ENCODE measurements around the gene FGGY.
A peak's percentile ranks its signal among the peaks of the same experiment; 100 is the strongest.

Gene FGGY

DNA sequence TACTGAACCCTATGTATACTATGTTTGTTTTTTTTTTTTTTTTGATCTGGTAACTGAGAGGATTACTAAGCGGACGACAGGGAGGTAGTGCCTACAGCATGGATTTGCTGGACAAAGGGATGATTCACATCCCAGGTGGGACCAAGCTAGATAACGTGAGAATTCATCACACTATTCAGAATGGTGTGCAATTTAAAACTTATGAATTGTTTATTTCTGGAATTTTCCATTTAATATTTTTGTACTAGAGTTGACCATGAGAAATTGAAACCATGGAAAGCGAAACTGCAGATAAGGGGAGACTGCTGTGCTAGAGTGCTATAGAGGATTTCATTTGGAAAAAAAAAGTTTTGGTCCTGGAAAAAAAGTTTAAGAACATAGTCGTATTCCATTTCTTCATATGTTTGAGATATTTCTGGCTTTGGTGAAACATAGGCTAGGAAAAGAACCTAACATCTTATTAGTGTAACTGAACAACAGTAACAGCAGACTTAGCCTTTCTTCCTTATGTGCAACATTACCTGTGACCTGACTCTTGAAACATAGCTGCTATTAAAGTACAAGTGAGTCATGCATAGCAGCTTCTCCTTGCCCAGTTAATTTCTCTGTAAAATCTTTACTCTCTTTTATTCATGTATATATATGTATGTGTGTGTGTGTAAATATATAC, 202.5 kb downstream of the FGGY start:
- H3K4me3 ChIP-seq (ENCODE audit: low read length), result no peak overlapping the region
- TF ChIP-seq, protein P1, sequence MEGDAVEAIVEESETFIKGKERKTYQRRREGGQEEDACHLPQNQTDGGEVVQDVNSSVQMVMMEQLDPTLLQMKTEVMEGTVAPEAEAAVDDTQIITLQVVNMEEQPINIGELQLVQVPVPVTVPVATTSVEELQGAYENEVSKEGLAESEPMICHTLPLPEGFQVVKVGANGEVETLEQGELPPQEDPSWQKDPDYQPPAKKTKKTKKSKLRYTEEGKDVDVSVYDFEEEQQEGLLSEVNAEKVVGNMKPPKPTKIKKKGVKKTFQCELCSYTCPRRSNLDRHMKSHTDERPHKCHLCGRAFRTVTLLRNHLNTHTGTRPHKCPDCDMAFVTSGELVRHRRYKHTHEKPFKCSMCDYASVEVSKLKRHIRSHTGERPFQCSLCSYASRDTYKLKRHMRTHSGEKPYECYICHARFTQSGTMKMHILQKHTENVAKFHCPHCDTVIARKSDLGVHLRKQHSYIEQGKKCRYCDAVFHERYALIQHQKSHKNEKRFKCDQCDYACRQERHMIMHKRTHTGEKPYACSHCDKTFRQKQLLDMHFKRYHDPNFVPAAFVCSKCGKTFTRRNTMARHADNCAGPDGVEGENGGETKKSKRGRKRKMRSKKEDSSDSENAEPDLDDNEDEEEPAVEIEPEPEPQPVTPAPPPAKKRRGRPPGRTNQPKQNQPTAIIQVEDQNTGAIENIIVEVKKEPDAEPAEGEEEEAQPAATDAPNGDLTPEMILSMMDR (conservative IDR thresholded peaks at IDR 0.05; ENCODE audit: low read length), result no peak
- DNase-seq (ENCODE audit: low read depth), result no peak

DNA sequence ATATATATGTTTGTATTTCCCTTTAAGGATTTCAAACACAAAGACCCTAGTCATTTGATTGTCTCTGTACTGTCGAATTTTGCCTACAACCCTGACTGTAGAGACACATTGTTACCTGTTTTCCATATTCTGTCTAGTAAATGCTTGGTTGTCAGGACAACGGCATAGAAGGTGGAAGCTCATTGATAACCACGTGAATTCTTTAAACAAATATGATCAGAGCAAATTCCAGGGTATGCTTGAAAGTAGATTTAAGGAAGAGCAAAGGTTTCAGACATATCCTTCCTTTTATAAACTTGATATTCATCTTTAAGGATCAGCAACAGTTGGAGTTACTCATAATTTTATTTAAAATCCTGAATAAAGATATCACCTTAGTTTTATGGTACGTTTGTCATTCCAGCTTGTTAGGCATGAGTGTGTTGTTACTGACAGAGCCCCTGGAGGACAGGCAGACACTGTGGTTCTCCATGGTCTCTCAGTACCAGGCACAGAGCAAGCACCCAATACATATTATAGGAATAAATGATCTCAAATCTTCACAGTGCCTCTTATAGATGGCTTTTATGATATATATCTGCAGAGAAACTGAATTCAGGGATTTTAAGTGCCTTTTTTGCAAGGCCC, 203.2 kb downstream of the FGGY start:
- no peak for DNase-seq (ENCODE audit: low read depth)
- no peak overlapping the region for H3K4me3 ChIP-seq (ENCODE audit: low read length)
- TF ChIP-seq, protein P1 (conservative IDR thresholded peaks at IDR 0.05; ENCODE audit: low read length), result no peak

DNA sequence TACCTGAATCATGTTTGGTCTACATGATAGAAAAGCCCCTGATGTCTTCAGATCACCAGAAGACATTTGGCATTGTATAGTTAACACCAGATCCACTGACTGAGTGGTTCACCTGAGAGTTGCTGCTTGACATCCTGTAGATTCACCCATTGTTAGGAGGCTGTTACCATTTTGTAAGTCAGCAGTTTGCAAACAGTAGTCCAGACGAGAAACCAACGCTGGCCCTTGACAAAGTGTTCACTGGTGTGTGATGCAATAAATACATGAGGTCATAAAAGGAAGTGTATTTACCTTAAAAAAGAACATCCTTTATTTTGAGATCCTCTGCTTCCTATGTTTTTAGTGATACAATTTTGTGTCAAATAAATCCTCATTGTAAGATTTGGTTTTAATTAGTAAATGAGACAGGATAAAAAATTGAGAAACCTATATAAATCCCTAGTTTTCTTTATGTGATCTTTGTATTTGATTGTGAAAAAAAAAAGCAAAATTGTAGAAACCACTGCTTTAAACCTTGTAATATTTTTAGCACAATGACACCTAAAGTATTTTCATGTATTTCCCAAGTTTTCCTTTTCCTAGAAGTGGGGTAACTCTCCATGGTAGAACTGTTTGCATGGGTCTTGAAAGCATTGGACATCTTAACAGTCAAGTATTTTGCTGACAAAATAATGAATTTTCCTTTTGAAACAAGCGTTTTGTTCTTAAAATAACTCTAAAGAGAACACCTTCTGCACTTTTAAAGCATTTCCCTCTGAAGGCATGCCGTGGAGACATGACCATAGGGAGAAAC, 204.3 kb downstream of the FGGY start:
- TF ChIP-seq, protein P1 (conservative IDR thresholded peaks at IDR 0.05; ENCODE audit: low read length), result no peak
- DNase-seq (ENCODE audit: low read depth), result no peak
- H3K4me3 ChIP-seq (ENCODE audit: low read length), result no peak overlapping the region

DNA sequence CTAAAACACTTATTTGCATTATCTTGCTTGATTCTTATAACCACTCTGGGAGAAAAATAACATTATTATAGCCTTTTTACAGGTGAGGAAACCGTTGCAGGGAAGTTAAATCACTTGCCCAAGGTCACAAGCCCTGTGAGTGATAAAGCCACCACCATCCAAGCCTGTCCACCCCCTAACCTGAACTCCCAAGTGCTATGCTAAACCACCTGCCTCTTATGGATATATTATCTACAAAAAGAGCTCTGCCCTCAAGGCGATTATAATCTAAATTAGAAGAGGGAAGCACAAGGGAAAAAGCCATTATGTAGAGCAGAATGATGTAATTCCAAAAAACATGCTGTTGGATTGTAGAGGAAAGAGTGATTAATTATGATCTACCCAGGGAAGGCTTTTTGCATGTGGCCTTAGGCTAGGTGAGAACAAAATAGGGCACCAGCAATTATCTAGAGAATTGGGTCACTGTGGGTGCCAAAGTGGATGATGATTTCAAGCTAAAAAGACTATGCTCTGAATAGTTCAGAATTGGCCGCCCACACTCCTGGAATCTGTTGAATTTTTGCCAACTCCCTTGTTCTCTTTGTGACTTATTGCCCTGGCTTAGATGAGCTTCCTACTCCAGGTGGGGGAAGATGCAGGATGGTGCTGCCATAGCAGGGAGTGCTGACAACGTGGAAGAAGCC, 205.3 kb downstream of the FGGY start:
- TF ChIP-seq, protein P1 (conservative IDR thresholded peaks at IDR 0.05; ENCODE audit: low read length), result no peak
- peak; percentile 30 for DNase-seq (ENCODE audit: low read depth)
- H3K4me3 ChIP-seq (ENCODE audit: low read length), result no peak overlapping the region

DNA sequence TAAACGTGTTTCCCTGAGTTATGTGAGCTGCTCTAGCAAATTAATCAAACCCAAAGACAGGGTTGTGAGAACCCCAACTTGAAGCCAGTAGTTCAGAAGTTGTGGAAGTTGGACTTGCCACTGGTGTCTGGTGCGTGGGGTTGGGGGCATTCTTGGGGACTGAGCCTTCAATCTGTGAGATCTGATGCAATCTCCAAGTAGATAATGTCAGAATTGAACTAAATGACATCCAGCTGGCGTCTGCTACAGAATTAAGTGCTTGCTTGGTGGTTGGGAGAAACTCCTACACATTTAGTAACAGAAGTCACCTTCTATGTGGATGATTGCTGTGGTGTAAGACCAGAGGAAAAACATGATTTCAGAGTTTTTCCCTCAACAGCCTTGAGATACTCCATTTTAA, 207.4 kb downstream of the FGGY start:
- no peak overlapping the region for H3K4me3 ChIP-seq (ENCODE audit: low read length)
- DNase-seq (ENCODE audit: low read depth), result no peak
- TF ChIP-seq, protein P1 (conservative IDR thresholded peaks at IDR 0.05; ENCODE audit: low read length), result no peak

DNA sequence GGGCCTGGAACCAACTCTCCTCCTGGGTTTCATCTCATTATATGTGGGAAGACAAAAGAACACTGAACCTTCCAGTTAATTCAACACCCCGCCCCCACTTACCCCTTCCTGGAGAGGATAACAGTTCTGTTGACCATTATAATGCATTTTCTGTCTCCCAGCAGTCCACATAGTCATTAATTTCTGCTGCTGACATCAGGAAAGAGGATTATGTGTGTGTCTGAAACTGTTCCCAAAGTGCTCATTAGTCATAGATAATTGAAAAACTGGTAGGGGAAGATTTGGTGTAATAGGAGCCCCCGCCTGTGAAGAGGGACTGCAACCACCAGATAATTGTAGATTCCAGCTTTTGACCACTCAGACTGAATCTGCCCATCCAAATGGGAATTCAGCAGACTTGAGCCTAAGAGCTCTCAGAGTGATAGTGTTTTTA, 208.7 kb downstream of the FGGY start:
- no peak overlapping the region for H3K4me3 ChIP-seq (ENCODE audit: low read length)
- DNase-seq (ENCODE audit: low read depth), result peak; percentile 43
- TF ChIP-seq, protein P1 (conservative IDR thresholded peaks at IDR 0.05; ENCODE audit: low read length), result no peak

Measured in AG10803 (cell line).